Activated T-cell treated with anti-CD3 and anti-CD28 coated beads, Interleukin-2, amount 50 U/mL, for 72 hours (primary cell): ENCODE measurements around the gene ZFY. TPM values are rescaled to one million over a fixed set of nuclear protein-coding genes. Genes with fewer than 3 reads are reported as not detected.
"Not testable (repeated sequence)": the region's sequence is repeated elsewhere in the genome, so short reads cannot be mapped to it uniquely, and the experiment has no call there.

Source experiments
- ATAC-seq, 2 donors: fragments of 150-1000 bp; cut with Tn5 transposase; replicated peaks in 1 of 2; 2 replicates each; pipeline ENCODE4 v1.10.0; 2021; ENCODE audit warnings: moderate library complexity in 2 of 2, mild to moderate bottlenecking in 1 of 2
- DNase-seq, 2 donors: peaks; one replicate each; pipeline ENCODE4 v3.0.0; 2021 to 2022; ENCODE audit warnings: mixed read lengths in 1 of 2
- H3K27ac Mint-ChIP-seq: one replicate; pipeline ENCODE4 v1.8.0; 2022; ENCODE audit warnings: mild to moderate bottlenecking, moderate library complexity, mixed read lengths
- H3K27me3 Mint-ChIP-seq: one replicate; pipeline ENCODE4 v1.8.0; 2022; ENCODE audit warnings: low read depth, mixed read lengths
- H3K36me3 Mint-ChIP-seq, 2 donors: one replicate each; pipeline ENCODE4 v1.8.0; 2022; ENCODE audit warnings: mixed read lengths in 2 of 2, mild to moderate bottlenecking in 1 of 2; ENCODE audit not compliant: insufficient read depth in 2 of 2
- H3K4me1 Mint-ChIP-seq: one replicate; pipeline ENCODE4 v1.8.0; 2022; ENCODE audit warnings: low read depth, mixed read lengths
- H3K4me3 Mint-ChIP-seq, 2 donors: one replicate each; pipeline ENCODE4 v1.8.0; 2022; ENCODE audit warnings: mild to moderate bottlenecking in 2 of 2, mixed read lengths in 2 of 2, moderate library complexity in 2 of 2
- H3K9me3 Mint-ChIP-seq, 2 donors: one replicate each; pipeline ENCODE4 v1.8.0; 2022; ENCODE audit warnings: mixed read lengths in 2 of 2
- total RNA-seq, 2 donors: library from RNA; stranded (reverse); gene quantifications; one replicate each; pipeline ENCODE4 v1.2.3, GENCODE V29; 2022

ZFY gene
- total RNA-seq, 2 donors from 2014 or later = 19.8 TPM; not detected in 1

DNA sequence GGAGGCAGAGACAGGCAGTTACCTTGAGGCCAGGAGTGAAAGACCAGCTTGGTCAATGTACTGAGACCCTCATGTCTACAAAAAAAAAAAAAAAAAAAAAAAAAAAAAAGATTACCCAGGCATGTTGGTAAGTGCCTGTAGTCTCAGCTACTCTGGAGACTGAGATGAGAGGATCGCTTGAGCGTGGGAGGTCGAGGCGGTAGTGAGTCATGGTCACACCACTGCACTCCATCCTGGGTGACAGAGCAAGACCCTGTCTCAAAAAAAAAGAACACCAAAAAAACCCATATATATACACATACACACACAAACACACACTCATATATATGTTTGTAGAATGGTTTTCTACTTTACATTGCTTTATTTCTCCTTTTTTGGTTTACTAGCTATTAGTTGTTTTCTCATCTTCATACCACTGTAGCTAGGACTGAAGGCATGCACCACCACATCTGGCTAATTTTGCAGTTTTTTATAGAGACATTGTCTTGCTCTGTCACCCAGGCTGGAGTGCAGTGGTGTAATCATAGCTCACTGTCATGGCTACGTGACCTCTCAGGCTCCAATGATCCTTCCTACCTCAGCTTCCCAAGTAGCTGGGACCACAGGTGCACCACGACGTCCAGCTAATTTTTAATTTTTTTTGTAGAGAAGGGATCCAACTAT is 14.5 kb downstream of the ZFY start:
- DNase-seq (peak in 1 of 2 donors; percentile 24), ATAC-seq (peak in 1 of 2 donors; percentile 94)
- no peak overlapping the region for H3K4me3 Mint-ChIP-seq
- H3K9me3 Mint-ChIP-seq = no peaks in the 10 kb centered on the region
- no peaks in the 10 kb centered on the region for H3K27me3 Mint-ChIP-seq
- no peak overlapping the region for H3K27ac Mint-ChIP-seq
- no peaks in the 10 kb centered on the region for H3K4me1 Mint-ChIP-seq
- H3K36me3 Mint-ChIP-seq = peaks cover 0 to 2% of the 10 kb centered on the region in 2 donors

DNA sequence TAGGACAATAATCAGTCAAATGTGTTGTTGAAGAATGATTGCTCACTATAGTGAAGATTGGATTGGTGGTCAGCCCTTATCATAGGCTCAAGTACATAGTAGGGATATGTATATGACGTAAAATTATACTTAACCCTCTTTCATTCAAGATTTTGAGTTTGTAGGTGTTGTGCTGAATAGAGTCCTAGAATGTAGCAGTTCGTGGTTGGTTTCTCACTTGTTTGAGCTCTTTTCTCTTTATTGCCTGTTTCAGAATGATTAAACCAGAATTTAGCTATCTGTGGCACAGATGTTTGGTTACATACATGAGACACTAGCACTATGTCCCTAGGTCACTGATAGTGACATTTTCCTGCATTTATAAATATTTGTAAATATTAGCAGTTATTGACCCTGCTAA is 15.5 kb downstream of the ZFY start:
- H3K9me3 Mint-ChIP-seq = no peaks in the 10 kb centered on the region
- ATAC-seq = peak in 1 of 2 donors; percentile 44
- peak overlapping the region; percentile 62 for H3K27ac Mint-ChIP-seq
- peak overlapping the region in 1 of 2 donors; percentile 49 for H3K4me3 Mint-ChIP-seq
- DNase-seq = no peak
- H3K4me1 Mint-ChIP-seq = no peaks in the 10 kb centered on the region
- H3K36me3 Mint-ChIP-seq = peaks cover 0 to 3% of the 10 kb centered on the region in 2 donors
- no peaks in the 10 kb centered on the region for H3K27me3 Mint-ChIP-seq

DNA sequence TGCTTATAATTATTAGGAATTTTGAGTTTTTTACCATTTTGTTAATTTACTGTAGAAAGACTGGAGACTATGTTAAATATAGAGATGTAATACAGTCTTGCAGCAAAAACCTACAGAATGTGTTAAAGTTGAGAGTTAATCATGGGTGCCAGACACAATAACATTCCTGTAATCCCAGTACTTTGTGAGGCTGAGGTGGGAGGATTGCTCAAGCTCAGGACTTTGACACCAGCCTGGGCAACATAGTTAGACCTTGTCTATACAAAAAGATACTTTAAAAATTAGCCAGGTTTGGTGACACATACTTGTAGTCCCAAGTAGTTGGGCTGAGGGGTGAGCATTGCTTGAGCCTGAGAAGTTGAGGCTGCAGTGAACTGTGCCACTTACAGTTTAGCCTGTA is 17.7 kb downstream of the ZFY start:
- ATAC-seq (peak in 1 of 2 donors; percentile 19), DNase-seq (no peak)
- no peaks in the 10 kb centered on the region for H3K27me3 Mint-ChIP-seq
- H3K36me3 Mint-ChIP-seq = peaks cover 0 to 3% of the 10 kb centered on the region in 2 donors
- H3K4me3 Mint-ChIP-seq = no peak overlapping the region
- H3K4me1 Mint-ChIP-seq = no peaks in the 10 kb centered on the region
- H3K9me3 Mint-ChIP-seq = no peaks in the 10 kb centered on the region
- H3K27ac Mint-ChIP-seq = no peak overlapping the region

DNA sequence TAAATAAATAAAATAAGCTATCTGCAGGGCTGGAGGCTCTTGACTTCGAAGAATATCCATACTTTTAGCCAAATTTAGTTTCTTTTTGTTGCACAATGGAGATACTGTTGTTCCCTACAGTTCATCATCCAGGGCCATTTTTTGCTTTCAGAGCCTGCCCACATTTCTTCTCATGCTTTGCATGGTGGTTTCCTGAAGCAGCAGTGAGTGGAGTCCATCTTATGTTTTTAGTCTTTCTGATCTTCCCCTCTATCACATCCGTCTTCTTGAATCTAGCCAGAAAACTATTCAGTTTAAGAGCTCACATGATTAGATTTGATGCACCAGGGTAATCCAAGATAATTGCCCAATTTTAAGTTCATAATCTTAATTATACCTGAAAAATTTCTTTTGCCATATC is 19.6 kb downstream of the ZFY start:
- ATAC-seq = no peak
- H3K4me3 Mint-ChIP-seq = no peak overlapping the region

DNA sequence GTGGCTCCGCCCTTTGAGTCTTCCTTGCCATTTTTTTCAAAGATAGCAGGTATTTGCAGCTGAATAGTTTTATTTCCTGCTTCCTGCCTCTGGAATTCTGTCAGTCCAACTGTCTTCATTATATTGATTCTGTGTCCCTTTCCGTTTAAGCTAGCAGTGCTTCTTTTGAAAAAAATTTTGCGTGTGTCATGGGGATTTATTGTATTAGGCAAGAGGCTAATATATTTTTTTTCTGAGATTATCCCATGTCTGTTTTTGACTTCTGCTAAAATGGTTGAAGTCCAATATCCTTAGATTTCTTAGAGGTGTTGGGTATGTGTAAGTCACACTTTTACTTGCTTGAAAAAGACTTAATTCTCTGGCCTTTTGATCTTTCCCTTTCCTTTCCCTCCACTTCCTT is 20.4 kb downstream of the ZFY start:
- peaks cover 0 to 3% of the 10 kb centered on the region in 2 donors for H3K36me3 Mint-ChIP-seq
- no peaks in the 10 kb centered on the region for H3K27me3 Mint-ChIP-seq
- H3K9me3 Mint-ChIP-seq = no peaks in the 10 kb centered on the region
- no peak overlapping the region for H3K4me3 Mint-ChIP-seq
- ATAC-seq = no peak
- no peaks in the 10 kb centered on the region for H3K4me1 Mint-ChIP-seq
- no peak overlapping the region for H3K27ac Mint-ChIP-seq
- no peak for DNase-seq

More for the DNA sequence above, 19.6 kb downstream of the ZFY start:
- H3K36me3 Mint-ChIP-seq = peaks cover 0 to 3% of the 10 kb centered on the region in 2 donors
- no peak for DNase-seq
- H3K4me1 Mint-ChIP-seq = no peaks in the 10 kb centered on the region
- H3K27me3 Mint-ChIP-seq = no peaks in the 10 kb centered on the region
- no peak overlapping the region for H3K27ac Mint-ChIP-seq
- no peaks in the 10 kb centered on the region for H3K9me3 Mint-ChIP-seq

DNA sequence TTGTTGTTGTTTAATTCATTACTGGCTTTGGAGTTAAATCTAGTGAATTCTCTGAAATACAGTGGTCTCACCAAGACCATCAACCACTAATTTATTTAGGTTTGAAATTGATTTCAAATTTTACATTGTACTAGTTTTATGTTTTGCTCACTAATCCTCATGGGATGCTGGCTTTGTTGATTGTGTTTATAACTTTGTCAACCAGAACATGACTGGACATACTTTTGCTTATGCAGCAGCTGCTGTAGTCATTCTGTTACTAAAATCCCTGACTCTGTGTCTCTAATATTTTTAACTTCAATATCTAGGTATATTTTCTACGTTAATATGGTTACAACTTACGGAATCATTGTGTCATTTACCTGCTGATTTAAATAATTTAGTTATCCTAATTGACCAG is 26.9 kb downstream of the ZFY start:
- DNase-seq (no peak), ATAC-seq (no peak)
- Mint-ChIP-seq H3K4me3 (no peak overlapping the region), H3K36me3 (peaks cover 0 to 3% of the 10 kb centered on the region in 2 donors), H3K4me1 (no peaks in the 10 kb centered on the region), H3K27ac (peak overlapping the region; percentile 24), H3K27me3 (no peaks in the 10 kb centered on the region), H3K9me3 (no peaks in the 10 kb centered on the region)

DNA sequence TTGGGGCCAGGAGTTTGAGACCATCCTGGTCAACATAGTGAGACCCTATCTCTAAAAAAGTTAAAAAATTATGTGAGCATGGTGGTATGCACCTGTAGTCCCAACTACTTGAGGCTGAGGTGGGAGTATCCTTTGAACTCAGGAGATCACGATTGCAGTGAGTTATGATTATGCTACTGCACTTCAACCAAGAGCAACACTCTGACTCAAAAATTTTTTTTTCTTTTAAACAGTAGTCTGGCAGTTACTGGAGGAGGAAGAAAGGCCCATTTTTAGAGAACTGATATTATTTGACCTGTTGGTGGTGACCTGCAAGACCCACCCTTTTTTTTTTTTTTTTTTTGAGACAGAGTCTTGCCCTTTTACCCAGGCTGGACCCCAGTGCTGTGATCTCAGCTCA is 29.6 kb downstream of the ZFY start:
- Mint-ChIP-seq H3K27me3 (no peaks in the 10 kb centered on the region), H3K36me3 (peaks cover 0 to 4% of the 10 kb centered on the region in 2 donors), H3K9me3 (no peaks in the 10 kb centered on the region), H3K27ac (no peak overlapping the region), H3K4me1 (no peaks in the 10 kb centered on the region), H3K4me3 (no peak overlapping the region)
- no peak for DNase-seq
- no peak for ATAC-seq

DNA sequence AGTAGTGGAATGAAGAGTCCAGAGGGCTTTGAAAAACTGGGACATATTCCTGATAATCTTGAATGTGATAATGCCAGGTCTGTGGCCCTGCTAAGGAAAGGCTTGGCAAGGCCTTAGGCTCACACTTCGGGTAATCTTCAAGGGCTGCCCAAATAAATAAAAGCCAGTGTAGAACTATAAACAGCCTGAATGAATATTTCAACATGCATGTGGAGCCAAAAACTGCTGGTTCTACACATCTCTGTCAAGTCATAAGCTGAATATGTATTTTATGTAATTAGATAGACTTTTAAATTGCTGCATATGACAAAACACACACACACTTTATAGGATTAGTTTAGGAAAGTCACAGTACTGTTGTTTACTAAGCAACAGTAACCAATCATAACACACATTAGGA is 30.4 kb downstream of the ZFY start:
- peaks cover 0 to 4% of the 10 kb centered on the region in 2 donors for H3K36me3 Mint-ChIP-seq
- no peaks in the 10 kb centered on the region for H3K9me3 Mint-ChIP-seq
- no peak overlapping the region for H3K27ac Mint-ChIP-seq
- H3K27me3 Mint-ChIP-seq = no peaks in the 10 kb centered on the region
- ATAC-seq (no peak), DNase-seq (no peak)
- no peaks in the 10 kb centered on the region for H3K4me1 Mint-ChIP-seq
- H3K4me3 Mint-ChIP-seq = no peak overlapping the region

DNA sequence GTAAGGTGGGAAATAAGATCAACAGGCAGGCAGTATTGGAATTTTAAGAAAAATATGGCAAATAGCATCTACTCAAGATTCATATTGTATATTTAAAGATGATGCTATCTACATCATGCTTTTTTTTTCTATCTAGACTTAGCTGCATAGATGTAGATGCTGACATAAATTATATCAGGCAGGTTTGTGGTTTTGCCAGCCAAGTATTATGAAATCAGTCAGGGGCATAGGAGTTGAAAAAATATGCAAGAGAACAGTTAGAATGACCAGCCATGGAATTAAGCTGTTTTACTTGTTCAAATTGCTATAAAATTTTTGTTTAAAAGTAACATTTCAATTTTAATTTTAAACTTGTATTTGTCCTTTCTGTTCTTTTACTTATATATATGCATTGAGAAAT is 34.4 kb downstream of the ZFY start:
- Mint-ChIP-seq H3K4me3 (peak overlapping the region in 1 of 2 donors; percentile 35), H3K9me3 (no peaks in the 10 kb centered on the region), H3K27ac (no peak overlapping the region), H3K4me1 (no peaks in the 10 kb centered on the region), H3K27me3 (no peaks in the 10 kb centered on the region), H3K36me3 (peaks cover 0 to 2% of the 10 kb centered on the region in 2 donors)
- no peak for ATAC-seq
- no peak for DNase-seq

DNA sequence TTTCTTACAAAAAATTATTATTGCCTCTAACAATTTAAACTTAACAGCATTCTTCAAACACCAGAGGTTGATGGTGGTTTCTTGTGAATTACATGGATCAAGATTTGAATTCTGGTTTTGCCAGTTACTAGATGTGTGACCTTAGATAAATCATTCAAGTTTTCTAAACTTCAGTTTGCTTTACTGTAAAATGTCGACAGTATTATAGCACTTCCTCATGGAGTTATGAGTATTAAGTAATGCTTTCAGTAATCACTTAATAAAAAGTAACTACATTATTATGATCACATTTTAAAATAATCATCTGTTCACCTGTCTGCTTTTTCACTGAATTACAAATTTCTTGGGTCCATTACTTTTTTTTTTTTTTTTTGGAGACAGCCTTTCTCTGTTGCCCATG is 37.5 kb downstream of the ZFY start:
- Mint-ChIP-seq H3K9me3 (no peaks in the 10 kb centered on the region), H3K4me3 (no peak overlapping the region), H3K27ac (no peak overlapping the region), H3K4me1 (no peaks in the 10 kb centered on the region), H3K27me3 (no peaks in the 10 kb centered on the region), H3K36me3 (peaks cover 0 to 4% of the 10 kb centered on the region in 2 donors)
- DNase-seq (no peak), ATAC-seq (no peak)

DNA sequence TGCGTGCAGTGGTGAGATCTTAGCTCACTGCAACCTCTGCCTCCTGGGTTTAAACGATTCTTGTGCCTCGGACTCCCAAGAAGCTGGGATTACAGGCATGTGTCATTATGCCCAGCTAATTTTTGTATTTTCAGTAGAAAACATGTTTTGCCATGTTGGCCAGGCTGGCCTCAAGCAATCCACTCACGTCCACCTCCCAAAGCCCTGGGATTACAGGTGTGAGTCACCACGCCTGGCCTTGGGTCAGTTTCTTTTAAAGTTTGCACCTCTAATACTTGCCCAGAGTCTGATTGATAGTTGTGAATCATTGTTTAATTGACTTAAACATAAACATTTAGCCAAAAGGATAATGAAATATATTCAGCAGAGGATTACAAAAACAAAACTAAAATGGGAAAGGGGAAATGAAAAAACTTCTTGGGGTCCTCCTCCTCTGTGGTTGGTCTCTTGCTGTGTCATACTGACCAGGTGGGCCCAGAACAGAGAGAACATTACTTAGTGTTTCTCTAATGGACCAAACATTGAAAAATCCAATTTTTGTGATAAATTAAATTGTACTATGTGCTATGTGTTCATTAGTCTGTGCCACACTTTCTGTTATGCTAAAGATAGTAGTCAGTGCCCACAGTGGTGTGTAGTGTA is 38.0 kb downstream of the ZFY start:
- no peaks in the 10 kb centered on the region for H3K9me3 Mint-ChIP-seq
- H3K4me3 Mint-ChIP-seq = no peak overlapping the region
- H3K4me1 Mint-ChIP-seq = no peaks in the 10 kb centered on the region
- ATAC-seq (no peak), DNase-seq (no peak)
- H3K36me3 Mint-ChIP-seq = peaks cover 0 to 4% of the 10 kb centered on the region in 2 donors
- no peak overlapping the region for H3K27ac Mint-ChIP-seq
- no peaks in the 10 kb centered on the region for H3K27me3 Mint-ChIP-seq

DNA sequence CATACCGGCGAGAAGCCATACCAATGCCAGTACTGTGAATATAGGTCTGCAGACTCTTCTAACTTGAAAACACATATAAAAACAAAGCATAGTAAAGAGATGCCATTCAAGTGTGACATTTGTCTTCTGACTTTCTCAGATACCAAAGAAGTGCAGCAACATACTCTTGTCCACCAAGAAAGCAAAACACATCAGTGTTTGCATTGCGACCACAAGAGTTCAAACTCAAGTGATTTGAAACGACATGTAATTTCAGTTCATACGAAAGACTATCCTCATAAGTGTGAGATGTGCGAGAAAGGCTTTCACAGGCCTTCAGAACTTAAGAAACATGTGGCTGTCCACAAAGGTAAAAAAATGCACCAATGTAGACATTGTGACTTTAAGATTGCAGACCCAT is 44.1 kb downstream of the ZFY start:
- peaks cover 0 to 6% of the 10 kb centered on the region in 2 donors for H3K36me3 Mint-ChIP-seq
- DNase-seq = no peak

DNA sequence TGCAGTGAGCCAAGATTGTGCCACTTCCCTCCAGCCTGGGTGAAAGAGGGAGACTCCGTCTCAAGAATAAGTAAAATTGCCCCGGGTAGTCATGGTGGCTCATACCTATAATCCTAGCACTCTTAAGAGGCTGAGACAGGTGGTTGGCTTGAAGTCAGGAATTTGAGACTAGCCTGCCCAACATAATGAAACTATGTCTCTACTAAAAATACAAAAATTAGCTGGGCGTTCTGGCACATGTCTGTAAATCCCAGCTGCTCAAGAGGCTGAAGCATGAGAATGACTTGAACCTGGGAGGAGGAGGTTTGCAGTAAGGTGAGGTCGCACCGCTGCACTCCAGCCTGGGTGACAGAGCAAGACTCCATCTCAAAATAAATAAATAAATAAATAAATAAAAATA is 49.3 kb downstream of the ZFY start:
- ATAC-seq (no peak), DNase-seq (no peak)
- Mint-ChIP-seq H3K4me1 (no peaks in the 10 kb centered on the region), H3K36me3 (no peaks in the 10 kb centered on the region), H3K27me3 (no peaks in the 10 kb centered on the region), H3K27ac (no peak overlapping the region), H3K9me3 (no peaks in the 10 kb centered on the region), H3K4me3 (no peak overlapping the region)

More for the DNA sequence above, 44.1 kb downstream of the ZFY start:
- no peak overlapping the region for H3K27ac Mint-ChIP-seq
- H3K4me3 Mint-ChIP-seq = no peak overlapping the region
- H3K4me1 Mint-ChIP-seq = no peaks in the 10 kb centered on the region
- ATAC-seq = no peak
- H3K27me3 Mint-ChIP-seq = no peaks in the 10 kb centered on the region
- H3K9me3 Mint-ChIP-seq = no peaks in the 10 kb centered on the region

DNA sequence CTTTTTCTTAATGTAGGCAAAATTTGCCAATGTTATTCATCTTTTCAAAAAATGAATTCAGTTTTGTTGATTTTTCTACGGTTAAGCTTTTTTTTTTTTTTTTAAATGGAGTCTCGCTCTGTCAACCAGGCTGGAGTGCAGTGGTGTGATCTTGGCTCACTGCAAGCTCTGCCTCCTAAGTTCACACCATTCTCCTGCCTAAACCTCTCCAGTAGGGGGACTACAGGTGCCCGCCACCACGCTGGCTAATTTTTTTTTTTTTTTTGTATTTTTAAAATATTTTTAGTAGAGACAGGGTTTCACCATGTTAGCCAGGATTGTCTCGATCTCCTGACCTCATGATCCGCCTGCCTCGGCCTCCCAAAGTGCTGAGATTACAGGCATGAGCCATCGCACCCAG is 52.0 kb downstream of the ZFY start:
- not testable (repeated sequence) for H3K36me3 Mint-ChIP-seq, H3K9me3 Mint-ChIP-seq, H3K27me3 Mint-ChIP-seq, H3K4me3 Mint-ChIP-seq, H3K4me1 Mint-ChIP-seq, H3K27ac Mint-ChIP-seq, ATAC-seq, DNase-seq
